ENCODE measurements around the gene LAMB2. TPM values are rescaled to one million over a fixed set of nuclear protein-coding genes. Genes with fewer than 3 reads are reported as not detected.

The LAMB2 gene
- total RNA-seq, 1 experiment from 2014 or later, result 118 TPM

DNA sequence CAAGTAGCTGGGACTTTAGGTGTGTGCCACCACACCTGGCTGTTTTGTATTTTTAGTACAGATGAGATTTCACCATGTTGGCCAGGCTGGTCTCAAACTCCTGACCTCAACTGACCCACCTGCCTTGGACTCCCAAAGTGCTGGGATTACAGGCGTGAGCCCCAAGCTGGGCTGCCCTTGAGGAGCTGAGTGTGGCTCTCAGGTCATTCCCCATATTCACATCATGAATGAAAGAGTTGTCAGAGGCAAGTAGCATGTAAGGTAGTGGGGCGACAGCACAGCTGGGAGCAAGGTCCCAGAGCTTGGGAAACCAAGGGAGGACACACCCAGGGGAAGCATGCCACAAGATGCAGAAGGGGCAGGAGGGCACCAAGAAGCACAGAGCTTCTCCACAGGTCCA is 28.3 kb upstream of the LAMB2 start (continued):
- TF ChIP-seq, protein P1, sequence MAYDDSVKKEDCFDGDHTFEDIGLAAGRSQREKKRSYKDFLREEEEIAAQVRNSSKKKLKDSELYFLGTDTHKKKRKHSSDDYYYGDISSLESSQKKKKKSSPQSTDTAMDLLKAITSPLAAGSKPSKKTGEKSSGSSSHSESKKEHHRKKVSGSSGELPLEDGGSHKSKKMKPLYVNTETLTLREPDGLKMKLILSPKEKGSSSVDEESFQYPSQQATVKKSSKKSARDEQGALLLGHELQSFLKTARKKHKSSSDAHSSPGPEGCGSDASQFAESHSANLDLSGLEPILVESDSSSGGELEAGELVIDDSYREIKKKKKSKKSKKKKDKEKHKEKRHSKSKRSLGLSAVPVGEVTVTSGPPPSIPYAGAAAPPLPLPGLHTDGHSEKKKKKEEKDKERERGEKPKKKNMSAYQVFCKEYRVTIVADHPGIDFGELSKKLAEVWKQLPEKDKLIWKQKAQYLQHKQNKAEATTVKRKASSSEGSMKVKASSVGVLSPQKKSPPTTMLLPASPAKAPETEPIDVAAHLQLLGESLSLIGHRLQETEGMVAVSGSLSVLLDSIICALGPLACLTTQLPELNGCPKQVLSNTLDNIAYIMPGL (CRISPR knock-in tag; IDR thresholded peaks at IDR 0.05), result no peak
- no peak for TF ChIP-seq JUN (CRISPR knock-in tag; IDR thresholded peaks at IDR 0.05)

DNA sequence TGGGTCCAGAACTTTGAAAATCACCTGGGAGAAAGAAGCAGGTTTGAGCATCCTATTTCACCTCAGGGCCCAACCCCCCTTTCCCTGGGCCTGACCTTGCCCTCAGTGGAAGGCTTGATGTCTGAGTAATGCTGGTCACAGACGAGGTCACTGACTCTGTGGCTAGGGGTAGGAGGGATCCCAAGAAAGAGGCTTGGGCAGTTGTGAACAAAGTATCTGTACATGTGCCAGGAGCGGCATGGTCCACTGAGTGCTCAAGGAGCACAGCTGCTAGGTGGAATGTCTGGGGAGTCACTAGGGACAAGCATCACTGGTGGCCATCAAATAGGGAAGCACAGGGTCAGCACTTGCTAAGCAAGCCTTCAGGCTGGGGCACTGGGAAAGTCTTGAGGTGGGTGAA is 25.9 kb upstream of the LAMB2 start:
- CTCF ChIA-PET, result interaction anchor here (1.4 to 4.5 kb wide), 6 partner anchors 12 to 290 kb away, joined by 3 to 23 read pairs (median 6); partner anchors contain the start of genes KLHDC8B, LAMB2, NDUFAF3 and USP19
- no peak for TF ChIP-seq ZNF121 (CRISPR knock-in tag; IDR thresholded peaks at IDR 0.05)
- no peak overlapping the region; the same call in 1 of the 2 replicates for H3K27ac Mint-ChIP-seq
- peaks cover 8% of the 10 kb centered on the region for H3K36me3 Mint-ChIP-seq
- no peak overlapping the region for H3K4me3 Mint-ChIP-seq
- no peaks in the 10 kb centered on the region for H3K9me3 Mint-ChIP-seq
- no peaks in the 10 kb centered on the region for H3K4me1 Mint-ChIP-seq
- DNase-seq (ENCODE audit: low spot score) (no peak), ATAC-seq (no peak)
- H3K27me3 Mint-ChIP-seq (ENCODE audit: low read depth), result peaks cover 11% of the 10 kb centered on the region
- POLR2A ChIA-PET, result interaction anchor here (0.6 to 1.0 kb wide), 2 partner anchors 39 to 86 kb away, joined by 3 read pairs; no protein-coding TSS in a partner anchor

DNA sequence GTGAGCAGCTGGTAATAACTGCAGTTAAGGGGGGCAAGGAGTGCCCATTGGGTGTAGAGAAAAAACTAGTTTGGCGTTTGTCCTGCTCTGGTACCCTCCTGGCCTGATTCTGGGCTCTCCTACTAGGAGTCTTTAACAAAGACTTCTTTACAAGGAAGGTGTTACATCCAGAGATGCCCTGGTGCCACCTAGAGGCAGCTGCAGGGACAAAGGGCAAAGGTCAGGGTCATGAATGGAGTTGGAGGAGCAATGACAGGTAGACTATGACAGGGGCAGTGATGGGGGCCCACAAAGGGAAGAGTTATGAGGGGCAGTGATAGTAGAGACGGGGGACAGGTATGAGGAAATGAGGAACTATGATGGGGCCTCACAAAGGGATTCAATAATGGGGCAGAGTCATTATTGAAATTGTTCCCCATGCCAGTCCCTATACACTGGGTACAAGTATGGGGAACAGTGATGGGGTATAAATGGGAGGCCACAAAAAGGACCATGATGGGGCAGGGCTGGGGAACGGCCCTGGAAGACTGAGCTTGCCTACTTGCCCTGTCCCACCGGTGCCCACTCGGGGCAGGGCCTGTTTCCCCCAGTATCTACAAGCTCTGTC is 25.4 kb upstream of the LAMB2 start:
- DNase-seq (ENCODE audit: low spot score) (peak; percentile 72), ATAC-seq (peak; percentile 91)
- CTCF ChIA-PET, result interaction anchor here (0.5 to 4.5 kb wide), 8 partner anchors 13 to 291 kb away, joined by 3 to 23 read pairs (median 5); partner anchors contain the start of genes KLHDC8B, LAMB2, NDUFAF3 and USP19
- Mint-ChIP-seq H3K9me3 (no peaks in the 10 kb centered on the region), H3K4me1 (no peaks in the 10 kb centered on the region), H3K27ac (no peak overlapping the region), H3K27me3 (ENCODE audit: low read depth) (peaks cover 17% of the 10 kb centered on the region), H3K4me3 (no peak overlapping the region), H3K36me3 (peaks cover 3% of the 10 kb centered on the region; the same call in 1 of the 2 replicates)
- POLR2A ChIA-PET, result interaction anchor here (0.6 to 1.0 kb wide), 2 partner anchors 38 to 86 kb away, joined by 3 read pairs; no protein-coding TSS in a partner anchor
- TF ChIP-seq MYBL2 (CRISPR knock-in tag; IDR thresholded peaks at IDR 0.05) (no peak), FOXJ3 (CRISPR knock-in tag; IDR thresholded peaks at IDR 0.05; ENCODE audit: borderline replicate concordance) (no peak), NR1H2 (CRISPR knock-in tag; IDR thresholded peaks at IDR 0.05) (no peak), CREM (CRISPR knock-in tag; IDR thresholded peaks at IDR 0.05) (no peak), ZNF423 (CRISPR knock-in tag; IDR thresholded peaks at IDR 0.05) (no peak), ZNF138 (CRISPR knock-in tag; conservative IDR thresholded peaks at IDR 0.05) (no peak), CREB1 (CRISPR knock-in tag; IDR thresholded peaks at IDR 0.05) (no peak), NR3C1 (CRISPR knock-in tag; conservative IDR thresholded peaks at IDR 0.05; ENCODE audit: low read depth) (no peak), SMAD4 (CRISPR knock-in tag; IDR thresholded peaks at IDR 0.05) (no peak)
- TF ChIP-seq, protein P2, sequence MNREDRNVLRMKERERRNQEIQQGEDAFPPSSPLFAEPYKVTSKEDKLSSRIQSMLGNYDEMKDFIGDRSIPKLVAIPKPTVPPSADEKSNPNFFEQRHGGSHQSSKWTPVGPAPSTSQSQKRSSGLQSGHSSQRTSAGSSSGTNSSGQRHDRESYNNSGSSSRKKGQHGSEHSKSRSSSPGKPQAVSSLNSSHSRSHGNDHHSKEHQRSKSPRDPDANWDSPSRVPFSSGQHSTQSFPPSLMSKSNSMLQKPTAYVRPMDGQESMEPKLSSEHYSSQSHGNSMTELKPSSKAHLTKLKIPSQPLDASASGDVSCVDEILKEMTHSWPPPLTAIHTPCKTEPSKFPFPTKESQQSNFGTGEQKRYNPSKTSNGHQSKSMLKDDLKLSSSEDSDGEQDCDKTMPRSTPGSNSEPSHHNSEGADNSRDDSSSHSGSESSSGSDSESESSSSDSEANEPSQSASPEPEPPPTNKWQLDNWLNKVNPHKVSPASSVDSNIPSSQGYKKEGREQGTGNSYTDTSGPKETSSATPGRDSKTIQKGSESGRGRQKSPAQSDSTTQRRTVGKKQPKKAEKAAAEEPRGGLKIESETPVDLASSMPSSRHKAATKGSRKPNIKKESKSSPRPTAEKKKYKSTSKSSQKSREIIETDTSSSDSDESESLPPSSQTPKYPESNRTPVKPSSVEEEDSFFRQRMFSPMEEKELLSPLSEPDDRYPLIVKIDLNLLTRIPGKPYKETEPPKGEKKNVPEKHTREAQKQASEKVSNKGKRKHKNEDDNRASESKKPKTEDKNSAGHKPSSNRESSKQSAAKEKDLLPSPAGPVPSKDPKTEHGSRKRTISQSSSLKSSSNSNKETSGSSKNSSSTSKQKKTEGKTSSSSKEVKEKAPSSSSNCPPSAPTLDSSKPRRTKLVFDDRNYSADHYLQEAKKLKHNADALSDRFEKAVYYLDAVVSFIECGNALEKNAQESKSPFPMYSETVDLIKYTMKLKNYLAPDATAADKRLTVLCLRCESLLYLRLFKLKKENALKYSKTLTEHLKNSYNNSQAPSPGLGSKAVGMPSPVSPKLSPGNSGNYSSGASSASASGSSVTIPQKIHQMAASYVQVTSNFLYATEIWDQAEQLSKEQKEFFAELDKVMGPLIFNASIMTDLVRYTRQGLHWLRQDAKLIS (CRISPR knock-in tag; IDR thresholded peaks at IDR 0.05; ENCODE audit: borderline replicate concordance), result no peak
- TF ChIP-seq, protein P3, sequence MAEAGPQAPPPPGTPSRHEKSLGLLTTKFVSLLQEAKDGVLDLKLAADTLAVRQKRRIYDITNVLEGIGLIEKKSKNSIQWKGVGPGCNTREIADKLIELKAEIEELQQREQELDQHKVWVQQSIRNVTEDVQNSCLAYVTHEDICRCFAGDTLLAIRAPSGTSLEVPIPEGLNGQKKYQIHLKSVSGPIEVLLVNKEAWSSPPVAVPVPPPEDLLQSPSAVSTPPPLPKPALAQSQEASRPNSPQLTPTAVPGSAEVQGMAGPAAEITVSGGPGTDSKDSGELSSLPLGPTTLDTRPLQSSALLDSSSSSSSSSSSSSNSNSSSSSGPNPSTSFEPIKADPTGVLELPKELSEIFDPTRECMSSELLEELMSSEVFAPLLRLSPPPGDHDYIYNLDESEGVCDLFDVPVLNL (CRISPR knock-in tag; IDR thresholded peaks at IDR 0.05; ENCODE audit: borderline replicate concordance, low read depth), result no peak
- TF ChIP-seq, protein P4, sequence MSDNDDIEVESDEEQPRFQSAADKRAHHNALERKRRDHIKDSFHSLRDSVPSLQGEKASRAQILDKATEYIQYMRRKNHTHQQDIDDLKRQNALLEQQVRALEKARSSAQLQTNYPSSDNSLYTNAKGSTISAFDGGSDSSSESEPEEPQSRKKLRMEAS (CRISPR knock-in tag; IDR thresholded peaks at IDR 0.05), result no peak
- TF ChIP-seq, protein P5, sequence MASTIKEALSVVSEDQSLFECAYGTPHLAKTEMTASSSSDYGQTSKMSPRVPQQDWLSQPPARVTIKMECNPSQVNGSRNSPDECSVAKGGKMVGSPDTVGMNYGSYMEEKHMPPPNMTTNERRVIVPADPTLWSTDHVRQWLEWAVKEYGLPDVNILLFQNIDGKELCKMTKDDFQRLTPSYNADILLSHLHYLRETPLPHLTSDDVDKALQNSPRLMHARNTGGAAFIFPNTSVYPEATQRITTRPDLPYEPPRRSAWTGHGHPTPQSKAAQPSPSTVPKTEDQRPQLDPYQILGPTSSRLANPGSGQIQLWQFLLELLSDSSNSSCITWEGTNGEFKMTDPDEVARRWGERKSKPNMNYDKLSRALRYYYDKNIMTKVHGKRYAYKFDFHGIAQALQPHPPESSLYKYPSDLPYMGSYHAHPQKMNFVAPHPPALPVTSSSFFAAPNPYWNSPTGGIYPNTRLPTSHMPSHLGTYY (CRISPR knock-in tag; IDR thresholded peaks at IDR 0.05), result no peak
- TF ChIP-seq, protein P6, sequence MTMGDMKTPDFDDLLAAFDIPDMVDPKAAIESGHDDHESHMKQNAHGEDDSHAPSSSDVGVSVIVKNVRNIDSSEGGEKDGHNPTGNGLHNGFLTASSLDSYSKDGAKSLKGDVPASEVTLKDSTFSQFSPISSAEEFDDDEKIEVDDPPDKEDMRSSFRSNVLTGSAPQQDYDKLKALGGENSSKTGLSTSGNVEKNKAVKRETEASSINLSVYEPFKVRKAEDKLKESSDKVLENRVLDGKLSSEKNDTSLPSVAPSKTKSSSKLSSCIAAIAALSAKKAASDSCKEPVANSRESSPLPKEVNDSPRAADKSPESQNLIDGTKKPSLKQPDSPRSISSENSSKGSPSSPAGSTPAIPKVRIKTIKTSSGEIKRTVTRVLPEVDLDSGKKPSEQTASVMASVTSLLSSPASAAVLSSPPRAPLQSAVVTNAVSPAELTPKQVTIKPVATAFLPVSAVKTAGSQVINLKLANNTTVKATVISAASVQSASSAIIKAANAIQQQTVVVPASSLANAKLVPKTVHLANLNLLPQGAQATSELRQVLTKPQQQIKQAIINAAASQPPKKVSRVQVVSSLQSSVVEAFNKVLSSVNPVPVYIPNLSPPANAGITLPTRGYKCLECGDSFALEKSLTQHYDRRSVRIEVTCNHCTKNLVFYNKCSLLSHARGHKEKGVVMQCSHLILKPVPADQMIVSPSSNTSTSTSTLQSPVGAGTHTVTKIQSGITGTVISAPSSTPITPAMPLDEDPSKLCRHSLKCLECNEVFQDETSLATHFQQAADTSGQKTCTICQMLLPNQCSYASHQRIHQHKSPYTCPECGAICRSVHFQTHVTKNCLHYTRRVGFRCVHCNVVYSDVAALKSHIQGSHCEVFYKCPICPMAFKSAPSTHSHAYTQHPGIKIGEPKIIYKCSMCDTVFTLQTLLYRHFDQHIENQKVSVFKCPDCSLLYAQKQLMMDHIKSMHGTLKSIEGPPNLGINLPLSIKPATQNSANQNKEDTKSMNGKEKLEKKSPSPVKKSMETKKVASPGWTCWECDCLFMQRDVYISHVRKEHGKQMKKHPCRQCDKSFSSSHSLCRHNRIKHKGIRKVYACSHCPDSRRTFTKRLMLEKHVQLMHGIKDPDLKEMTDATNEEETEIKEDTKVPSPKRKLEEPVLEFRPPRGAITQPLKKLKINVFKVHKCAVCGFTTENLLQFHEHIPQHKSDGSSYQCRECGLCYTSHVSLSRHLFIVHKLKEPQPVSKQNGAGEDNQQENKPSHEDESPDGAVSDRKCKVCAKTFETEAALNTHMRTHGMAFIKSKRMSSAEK (CRISPR knock-in tag; IDR thresholded peaks at IDR 0.05; ENCODE audit: borderline replicate concordance), result no peak
- TF ChIP-seq, protein P7, sequence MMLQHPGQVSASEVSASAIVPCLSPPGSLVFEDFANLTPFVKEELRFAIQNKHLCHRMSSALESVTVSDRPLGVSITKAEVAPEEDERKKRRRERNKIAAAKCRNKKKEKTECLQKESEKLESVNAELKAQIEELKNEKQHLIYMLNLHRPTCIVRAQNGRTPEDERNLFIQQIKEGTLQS (CRISPR knock-in tag; conservative IDR thresholded peaks at IDR 0.05), result no peak
